Liver (tissue), 9 donors: ENCODE data around the gene AXIN1. TPM values are rescaled to one million over a fixed set of nuclear protein-coding genes. Genes with fewer than 3 reads are reported as not detected.

ENCODE experiments used
- DNase-seq: peaks from one replicate; pipeline ENCODE4 v3.0.0-alpha.2; 2017; ENCODE audit warnings: low spot score
- H3K27ac ChIP-seq, 2 donors: one replicate each; pipeline ENCODE4 v1.7.0; 2013; ENCODE audit warnings: inconsistent platforms in 2 of 2, low read length in 2 of 2, control low read depth in 1 of 2, low read depth in 1 of 2, mild to moderate bottlenecking in 1 of 2
- H3K27me3 ChIP-seq, 4 donors: one replicate each; pipeline versions ENCODE4 v1.6.1 to v1.7.0; 2013; ENCODE audit warnings: low read length in 3 of 4, inconsistent platforms in 1 of 4, mild to moderate bottlenecking in 1 of 4, moderate library complexity in 1 of 4; ENCODE audit not compliant: control insufficient read depth in 4 of 4, insufficient read depth in 4 of 4
- H3K36me3 ChIP-seq, 4 donors: one replicate each; pipeline versions ENCODE4 v1.6.1 to v1.7.0; 2013; ENCODE audit warnings: low read length in 3 of 4, mild to moderate bottlenecking in 3 of 4, low read depth in 1 of 4, moderate library complexity in 1 of 4; ENCODE audit not compliant: control insufficient read depth in 4 of 4, insufficient read depth in 3 of 4
- H3K4me1 ChIP-seq, 4 donors: one replicate each; pipeline versions ENCODE4 v1.6.1 to v1.7.0; 2013; ENCODE audit warnings: low read length in 3 of 4, mild to moderate bottlenecking in 3 of 4, moderate library complexity in 1 of 4; ENCODE audit not compliant: control insufficient read depth in 4 of 4, insufficient read depth in 4 of 4
- H3K4me3 ChIP-seq, 3 donors: one replicate each; pipeline versions ENCODE4 v1.6.1 to v1.7.0; 2013; ENCODE audit warnings: low read length in 3 of 3, control low read depth in 1 of 3, low read depth in 1 of 3, mild to moderate bottlenecking in 1 of 3
- H3K9ac ChIP-seq, 2 donors: one replicate each; pipeline ENCODE4 v1.7.0; 2013; ENCODE audit warnings: low read length in 2 of 2, mild to moderate bottlenecking in 2 of 2, moderate library complexity in 2 of 2, control low read depth in 1 of 2, low read depth in 1 of 2
- H3K9me3 ChIP-seq, 4 donors: one replicate each; pipeline versions ENCODE4 v1.6.1 to v1.7.0; 2013; ENCODE audit warnings: low read length in 3 of 4; ENCODE audit not compliant: control insufficient read depth in 4 of 4
- EGR1 ChIP-seq, 2 donors: IDR thresholded peaks; 2 replicates each; pipeline ENCODE4 v1.6.1; 2016 to 2018; ENCODE audit warnings: antibody characterized with exemption in 2 of 2, low read depth in 2 of 2
- FOXA1 ChIP-seq: IDR thresholded peaks from 2 replicates; pipeline ENCODE4 v1.6.1; 2016; ENCODE audit warnings: antibody characterized with exemption
- FOXA2 ChIP-seq: IDR thresholded peaks from 2 replicates; pipeline ENCODE4 v1.6.1; 2016; ENCODE audit warnings: antibody characterized with exemption
- GABPA ChIP-seq, 2 donors: IDR thresholded peaks in 1 of 2; conservative IDR thresholded peaks in 1 of 2; 2 replicates each; pipeline ENCODE4 v1.6.1; 2016; ENCODE audit warnings: antibody characterized with exemption in 2 of 2, mild to moderate bottlenecking in 1 of 2, moderate library complexity in 1 of 2
- HNF4A ChIP-seq, 2 donors: conservative IDR thresholded peaks; 2 replicates each; pipeline ENCODE4 v1.6.1; 2016; ENCODE audit warnings: antibody characterized with exemption in 2 of 2, mild to moderate bottlenecking in 2 of 2
- HNF4G ChIP-seq: IDR thresholded peaks from 2 replicates; pipeline ENCODE4 v1.6.1; 2016; ENCODE audit warnings: antibody characterized with exemption
- JUND ChIP-seq, 2 donors: IDR thresholded peaks; 2 replicates each; pipeline ENCODE4 v1.6.1; 2016; ENCODE audit warnings: antibody characterized with exemption in 2 of 2
- NR2F2 ChIP-seq: IDR thresholded peaks from 2 replicates; pipeline ENCODE4 v1.6.1; 2016; ENCODE audit warnings: antibody characterized with exemption
- RAD21 ChIP-seq, 2 donors: IDR thresholded peaks; 2 replicates each; pipeline ENCODE4 v1.6.1; 2016; ENCODE audit warnings: antibody characterized with exemption in 2 of 2, mild to moderate bottlenecking in 2 of 2
- RXRA ChIP-seq, 2 donors: IDR thresholded peaks; 2 replicates each; pipeline ENCODE4 v1.6.1; 2017 to 2018; ENCODE audit warnings: antibody characterized with exemption in 2 of 2, mild to moderate bottlenecking in 1 of 2
- SP1 ChIP-seq: IDR thresholded peaks from 2 replicates; pipeline ENCODE4 v1.6.1; 2018; ENCODE audit warnings: antibody characterized with exemption, mild to moderate bottlenecking
- TAF1 ChIP-seq: conservative IDR thresholded peaks from 2 replicates; pipeline ENCODE4 v1.6.1; 2016; ENCODE audit warnings: antibody characterized with exemption, mild to moderate bottlenecking
- YY1 ChIP-seq: IDR thresholded peaks from 2 replicates; pipeline ENCODE4 v1.6.1; 2016; ENCODE audit warnings: antibody characterized with exemption, mild to moderate bottlenecking
- WGBS: extraction: QIAGEN DNeasy Blood & Tissue Kit; methylation state at CpG from one replicate; pipeline ENCODE4 v1.1.7; 2013; 5-methylcytosine and 5-hydroxymethylcytosine counted together
- polyA plus RNA-seq, 2 donors: library from polyadenylated mRNA; stranded (reverse) in 1 of 2; unstranded in 1 of 2; fragments of 200-250 nt in 1 of 2; fragments of >200 nt in 1 of 2; fragmentation: Nextera tagmentation in 1 of 2; extraction: Ambion mirVana in 1 of 2; gene quantifications; one replicate each; pipeline versions ENCODE4 v1.2.1 to v1.2.3, GENCODE V29; 2013 to 2015
- total RNA-seq, 2 donors: library from RNA; depleted of rRNA; stranded (reverse); fragments of >200 nt; gene quantifications; one replicate each; pipeline ENCODE4 v1.2.3, GENCODE V29; 2014
- TF ChIP-seq, protein P1 (sequence below): IDR thresholded peaks from 2 replicates; pipeline ENCODE4 v1.6.1; 2016; ENCODE audit warnings: antibody characterized with exemption
- TF ChIP-seq, protein P2 (sequence below): fragments of 150-350 bp; IDR thresholded peaks from 2 replicates; pipeline ENCODE4 v1.5.1; 2017; ENCODE audit warnings: improper control_type of control experiment, low read depth, low read length; ENCODE audit not compliant: missing input control
- TF ChIP-seq, protein P3 (sequence below): IDR thresholded peaks from 2 replicates; pipeline ENCODE4 v1.6.1; 2016; ENCODE audit warnings: antibody characterized with exemption, mild to moderate bottlenecking
- TF ChIP-seq, protein P4 (sequence below): IDR thresholded peaks from 2 replicates; pipeline ENCODE4 v1.6.1; 2016; ENCODE audit warnings: antibody characterized with exemption
- TF ChIP-seq, protein P5 (sequence below): IDR thresholded peaks from 2 replicates; pipeline ENCODE4 v1.6.1; 2016; ENCODE audit warnings: antibody characterized with exemption
- donor health status: healthy.
- donor health status: healthy.
- donor health status: healthy.
- donor health status: healthy.
- donor health status: healthy.

Gene AXIN1
- total and polyA plus RNA-seq, 4 donors = 2.0 to 10.3 (median 7.9) TPM

DNA sequence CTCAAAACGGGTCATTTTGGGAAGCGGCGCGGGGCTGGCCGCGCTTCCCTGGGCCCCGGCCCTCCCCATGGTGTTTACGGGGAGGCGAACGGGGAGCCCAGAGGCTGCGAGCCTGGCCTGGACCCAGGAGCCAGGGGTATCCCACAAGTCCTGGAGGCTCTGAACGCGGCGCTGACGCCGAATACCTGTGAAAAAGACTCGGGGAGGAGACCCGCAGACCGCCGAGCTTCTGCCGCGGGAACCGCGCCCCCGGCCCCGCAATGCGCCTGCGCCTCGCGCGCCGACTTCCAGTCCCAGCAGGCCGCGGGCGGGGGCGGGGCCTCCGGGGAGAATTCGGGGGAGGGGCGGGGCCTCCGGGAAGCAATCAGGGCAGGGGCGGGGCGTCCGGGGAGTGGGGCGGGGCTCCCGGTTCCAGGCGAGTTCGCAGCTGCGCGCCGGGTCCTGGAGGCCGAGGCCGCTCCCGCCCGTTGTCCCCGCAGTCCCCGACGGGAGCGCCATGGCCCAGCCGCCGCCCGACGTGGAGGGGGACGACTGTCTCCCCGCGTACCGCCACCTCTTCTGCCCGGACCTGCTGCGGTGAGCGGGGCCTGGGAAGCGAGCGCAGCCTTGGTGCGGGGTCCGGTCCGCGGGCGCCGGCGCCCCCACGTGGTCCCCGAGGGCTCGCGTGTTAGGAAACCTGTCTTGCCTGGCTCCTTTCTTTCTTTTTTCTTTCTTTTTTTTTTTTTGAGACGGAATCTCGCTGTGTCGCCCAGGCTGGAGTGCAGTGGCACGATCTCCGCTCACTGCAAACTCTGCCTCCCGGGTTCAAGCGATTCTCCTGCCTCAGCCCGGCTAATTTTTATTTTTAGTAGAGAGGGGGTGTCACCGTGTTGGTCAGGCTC is 49.2 kb upstream of the AXIN1 start, which contains the start of gene DECR2:
Gene DECR2 (plus strand): TSS at position 418 of the 881 bp plus-strand sequence. CDS start 79 bp downstream, at position 497.
- peak within 1 kb of the TSS; percentile 66 to 68 for H3K9ac ChIP-seq
- H3K4me1 ChIP-seq = peaks cover 11 to 51% (median 27%) of the 10 kb centered on the region in 4 donors
- no peaks in the 10 kb centered on the region for H3K36me3 ChIP-seq
- TF ChIP-seq EGR1 (IDR thresholded peaks at IDR 0.05; ENCODE audit: low read depth in 2 of 2) = no peak
- TF ChIP-seq TAF1 = peak; percentile 47
- TF ChIP-seq SP1 = no peak
- peak in 1 of 2 donors; percentile 27 for TF ChIP-seq GABPA (IDR thresholded peaks at IDR 0.05 in 1 of 2, conservative IDR thresholded peaks at IDR 0.05 in 1 of 2)
- TF ChIP-seq, protein P1, sequence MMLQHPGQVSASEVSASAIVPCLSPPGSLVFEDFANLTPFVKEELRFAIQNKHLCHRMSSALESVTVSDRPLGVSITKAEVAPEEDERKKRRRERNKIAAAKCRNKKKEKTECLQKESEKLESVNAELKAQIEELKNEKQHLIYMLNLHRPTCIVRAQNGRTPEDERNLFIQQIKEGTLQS = no peak
- WGBS = under 1% methylated on average over 91 of the region's 91 CpGs
- H3K27ac ChIP-seq = peak within 1 kb of the TSS; percentile 76 to 93
- no peaks in the 10 kb centered on the region for H3K27me3 ChIP-seq
- DNase-seq = peak; percentile 100
- H3K9me3 ChIP-seq = no peaks in the 10 kb centered on the region
- peak within 1 kb of the TSS; percentile 84 to 92 (median 89) for H3K4me3 ChIP-seq

DNA sequence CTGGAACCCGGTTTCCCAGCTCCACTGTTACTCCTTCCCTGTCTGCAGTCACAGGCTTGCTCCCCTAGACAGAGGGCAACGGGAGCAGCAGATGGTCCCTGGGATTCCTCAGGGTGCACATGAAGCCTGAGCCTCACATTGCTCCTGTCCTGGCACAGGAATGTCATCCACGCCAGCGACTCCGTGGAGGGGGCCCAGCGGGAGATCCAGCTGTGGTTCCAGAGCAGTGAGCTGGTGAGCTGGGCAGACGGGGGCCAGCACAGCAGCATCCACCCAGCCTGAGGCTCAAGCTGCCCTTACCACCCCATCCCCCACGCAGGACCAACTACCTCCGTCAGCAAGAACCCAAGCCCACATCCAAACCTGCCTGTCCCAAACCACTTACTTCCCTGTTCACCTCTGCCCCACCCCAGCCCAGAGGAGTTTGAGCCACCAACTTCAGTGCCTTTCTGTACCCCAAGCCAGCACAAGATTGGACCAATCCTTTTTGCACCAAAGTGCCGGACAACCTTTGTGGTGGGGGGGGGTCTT is 47.6 kb upstream of the AXIN1 start:
- 89% methylated on average over 10 of the region's 10 CpGs for WGBS
- Histone ChIP-seq H3K9ac (peak overlapping the region in 1 of 2 donors; percentile 19), H3K4me1 (peaks cover 8 to 46% (median 20%) of the 10 kb centered on the region in 4 donors), H3K4me3 (no peak overlapping the region), H3K36me3 (no peaks in the 10 kb centered on the region), H3K27me3 (no peaks in the 10 kb centered on the region), H3K27ac (peak overlapping the region; percentile 68 to 93), H3K9me3 (no peaks in the 10 kb centered on the region)
- no peak for TF ChIP-seq JUND (IDR thresholded peaks at IDR 0.05)
- TF ChIP-seq, protein P2, sequence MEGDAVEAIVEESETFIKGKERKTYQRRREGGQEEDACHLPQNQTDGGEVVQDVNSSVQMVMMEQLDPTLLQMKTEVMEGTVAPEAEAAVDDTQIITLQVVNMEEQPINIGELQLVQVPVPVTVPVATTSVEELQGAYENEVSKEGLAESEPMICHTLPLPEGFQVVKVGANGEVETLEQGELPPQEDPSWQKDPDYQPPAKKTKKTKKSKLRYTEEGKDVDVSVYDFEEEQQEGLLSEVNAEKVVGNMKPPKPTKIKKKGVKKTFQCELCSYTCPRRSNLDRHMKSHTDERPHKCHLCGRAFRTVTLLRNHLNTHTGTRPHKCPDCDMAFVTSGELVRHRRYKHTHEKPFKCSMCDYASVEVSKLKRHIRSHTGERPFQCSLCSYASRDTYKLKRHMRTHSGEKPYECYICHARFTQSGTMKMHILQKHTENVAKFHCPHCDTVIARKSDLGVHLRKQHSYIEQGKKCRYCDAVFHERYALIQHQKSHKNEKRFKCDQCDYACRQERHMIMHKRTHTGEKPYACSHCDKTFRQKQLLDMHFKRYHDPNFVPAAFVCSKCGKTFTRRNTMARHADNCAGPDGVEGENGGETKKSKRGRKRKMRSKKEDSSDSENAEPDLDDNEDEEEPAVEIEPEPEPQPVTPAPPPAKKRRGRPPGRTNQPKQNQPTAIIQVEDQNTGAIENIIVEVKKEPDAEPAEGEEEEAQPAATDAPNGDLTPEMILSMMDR = no peak
- TF ChIP-seq RAD21 (IDR thresholded peaks at IDR 0.05) = no peak
- TF ChIP-seq, protein P3, sequence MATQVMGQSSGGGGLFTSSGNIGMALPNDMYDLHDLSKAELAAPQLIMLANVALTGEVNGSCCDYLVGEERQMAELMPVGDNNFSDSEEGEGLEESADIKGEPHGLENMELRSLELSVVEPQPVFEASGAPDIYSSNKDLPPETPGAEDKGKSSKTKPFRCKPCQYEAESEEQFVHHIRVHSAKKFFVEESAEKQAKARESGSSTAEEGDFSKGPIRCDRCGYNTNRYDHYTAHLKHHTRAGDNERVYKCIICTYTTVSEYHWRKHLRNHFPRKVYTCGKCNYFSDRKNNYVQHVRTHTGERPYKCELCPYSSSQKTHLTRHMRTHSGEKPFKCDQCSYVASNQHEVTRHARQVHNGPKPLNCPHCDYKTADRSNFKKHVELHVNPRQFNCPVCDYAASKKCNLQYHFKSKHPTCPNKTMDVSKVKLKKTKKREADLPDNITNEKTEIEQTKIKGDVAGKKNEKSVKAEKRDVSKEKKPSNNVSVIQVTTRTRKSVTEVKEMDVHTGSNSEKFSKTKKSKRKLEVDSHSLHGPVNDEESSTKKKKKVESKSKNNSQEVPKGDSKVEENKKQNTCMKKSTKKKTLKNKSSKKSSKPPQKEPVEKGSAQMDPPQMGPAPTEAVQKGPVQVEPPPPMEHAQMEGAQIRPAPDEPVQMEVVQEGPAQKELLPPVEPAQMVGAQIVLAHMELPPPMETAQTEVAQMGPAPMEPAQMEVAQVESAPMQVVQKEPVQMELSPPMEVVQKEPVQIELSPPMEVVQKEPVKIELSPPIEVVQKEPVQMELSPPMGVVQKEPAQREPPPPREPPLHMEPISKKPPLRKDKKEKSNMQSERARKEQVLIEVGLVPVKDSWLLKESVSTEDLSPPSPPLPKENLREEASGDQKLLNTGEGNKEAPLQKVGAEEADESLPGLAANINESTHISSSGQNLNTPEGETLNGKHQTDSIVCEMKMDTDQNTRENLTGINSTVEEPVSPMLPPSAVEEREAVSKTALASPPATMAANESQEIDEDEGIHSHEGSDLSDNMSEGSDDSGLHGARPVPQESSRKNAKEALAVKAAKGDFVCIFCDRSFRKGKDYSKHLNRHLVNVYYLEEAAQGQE = no peak
- no peak for TF ChIP-seq RXRA (IDR thresholded peaks at IDR 0.05)
- TF ChIP-seq NR2F2 = no peak
- TF ChIP-seq SP1 = no peak
- no peak for TF ChIP-seq HNF4A (conservative IDR thresholded peaks at IDR 0.05)
- no peak for TF ChIP-seq FOXA1
- TF ChIP-seq YY1 = no peak
- no peak for TF ChIP-seq FOXA2
- TF ChIP-seq GABPA (IDR thresholded peaks at IDR 0.05 in 1 of 2, conservative IDR thresholded peaks at IDR 0.05 in 1 of 2) = no peak
- TF ChIP-seq HNF4G = no peak
- TF ChIP-seq, protein P4, sequence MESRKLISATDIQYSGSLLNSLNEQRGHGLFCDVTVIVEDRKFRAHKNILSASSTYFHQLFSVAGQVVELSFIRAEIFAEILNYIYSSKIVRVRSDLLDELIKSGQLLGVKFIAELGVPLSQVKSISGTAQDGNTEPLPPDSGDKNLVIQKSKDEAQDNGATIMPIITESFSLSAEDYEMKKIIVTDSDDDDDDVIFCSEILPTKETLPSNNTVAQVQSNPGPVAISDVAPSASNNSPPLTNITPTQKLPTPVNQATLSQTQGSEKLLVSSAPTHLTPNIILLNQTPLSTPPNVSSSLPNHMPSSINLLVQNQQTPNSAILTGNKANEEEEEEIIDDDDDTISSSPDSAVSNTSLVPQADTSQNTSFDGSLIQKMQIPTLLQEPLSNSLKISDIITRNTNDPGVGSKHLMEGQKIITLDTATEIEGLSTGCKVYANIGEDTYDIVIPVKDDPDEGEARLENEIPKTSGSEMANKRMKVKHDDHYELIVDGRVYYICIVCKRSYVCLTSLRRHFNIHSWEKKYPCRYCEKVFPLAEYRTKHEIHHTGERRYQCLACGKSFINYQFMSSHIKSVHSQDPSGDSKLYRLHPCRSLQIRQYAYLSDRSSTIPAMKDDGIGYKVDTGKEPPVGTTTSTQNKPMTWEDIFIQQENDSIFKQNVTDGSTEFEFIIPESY = no peak
- no peak for TF ChIP-seq EGR1 (IDR thresholded peaks at IDR 0.05; ENCODE audit: low read depth in 2 of 2)
- TF ChIP-seq TAF1 = no peak
- TF ChIP-seq, protein P5, sequence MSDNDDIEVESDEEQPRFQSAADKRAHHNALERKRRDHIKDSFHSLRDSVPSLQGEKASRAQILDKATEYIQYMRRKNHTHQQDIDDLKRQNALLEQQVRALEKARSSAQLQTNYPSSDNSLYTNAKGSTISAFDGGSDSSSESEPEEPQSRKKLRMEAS = no peak
- no peak for DNase-seq
